Activated T-cell treated with anti-CD3 and anti-CD28 coated beads for 24 hours (primary cell): ENCODE results near the gene OSBP2.

Source experiments
- DNase-seq: peaks from one replicate; pipeline ENCODE4 v3.0.0-alpha.2; 2020; ENCODE audit warnings: low read depth

Gene OSBP2, protein sequence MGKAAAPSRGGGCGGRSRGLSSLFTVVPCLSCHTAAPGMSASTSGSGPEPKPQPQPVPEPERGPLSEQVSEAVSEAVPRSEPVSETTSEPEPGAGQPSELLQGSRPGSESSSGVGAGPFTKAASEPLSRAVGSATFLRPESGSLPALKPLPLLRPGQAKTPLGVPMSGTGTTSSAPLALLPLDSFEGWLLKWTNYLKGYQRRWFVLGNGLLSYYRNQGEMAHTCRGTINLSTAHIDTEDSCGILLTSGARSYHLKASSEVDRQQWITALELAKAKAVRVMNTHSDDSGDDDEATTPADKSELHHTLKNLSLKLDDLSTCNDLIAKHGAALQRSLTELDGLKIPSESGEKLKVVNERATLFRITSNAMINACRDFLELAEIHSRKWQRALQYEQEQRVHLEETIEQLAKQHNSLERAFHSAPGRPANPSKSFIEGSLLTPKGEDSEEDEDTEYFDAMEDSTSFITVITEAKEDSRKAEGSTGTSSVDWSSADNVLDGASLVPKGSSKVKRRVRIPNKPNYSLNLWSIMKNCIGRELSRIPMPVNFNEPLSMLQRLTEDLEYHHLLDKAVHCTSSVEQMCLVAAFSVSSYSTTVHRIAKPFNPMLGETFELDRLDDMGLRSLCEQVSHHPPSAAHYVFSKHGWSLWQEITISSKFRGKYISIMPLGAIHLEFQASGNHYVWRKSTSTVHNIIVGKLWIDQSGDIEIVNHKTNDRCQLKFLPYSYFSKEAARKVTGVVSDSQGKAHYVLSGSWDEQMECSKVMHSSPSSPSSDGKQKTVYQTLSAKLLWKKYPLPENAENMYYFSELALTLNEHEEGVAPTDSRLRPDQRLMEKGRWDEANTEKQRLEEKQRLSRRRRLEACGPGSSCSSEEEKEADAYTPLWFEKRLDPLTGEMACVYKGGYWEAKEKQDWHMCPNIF

DNA sequence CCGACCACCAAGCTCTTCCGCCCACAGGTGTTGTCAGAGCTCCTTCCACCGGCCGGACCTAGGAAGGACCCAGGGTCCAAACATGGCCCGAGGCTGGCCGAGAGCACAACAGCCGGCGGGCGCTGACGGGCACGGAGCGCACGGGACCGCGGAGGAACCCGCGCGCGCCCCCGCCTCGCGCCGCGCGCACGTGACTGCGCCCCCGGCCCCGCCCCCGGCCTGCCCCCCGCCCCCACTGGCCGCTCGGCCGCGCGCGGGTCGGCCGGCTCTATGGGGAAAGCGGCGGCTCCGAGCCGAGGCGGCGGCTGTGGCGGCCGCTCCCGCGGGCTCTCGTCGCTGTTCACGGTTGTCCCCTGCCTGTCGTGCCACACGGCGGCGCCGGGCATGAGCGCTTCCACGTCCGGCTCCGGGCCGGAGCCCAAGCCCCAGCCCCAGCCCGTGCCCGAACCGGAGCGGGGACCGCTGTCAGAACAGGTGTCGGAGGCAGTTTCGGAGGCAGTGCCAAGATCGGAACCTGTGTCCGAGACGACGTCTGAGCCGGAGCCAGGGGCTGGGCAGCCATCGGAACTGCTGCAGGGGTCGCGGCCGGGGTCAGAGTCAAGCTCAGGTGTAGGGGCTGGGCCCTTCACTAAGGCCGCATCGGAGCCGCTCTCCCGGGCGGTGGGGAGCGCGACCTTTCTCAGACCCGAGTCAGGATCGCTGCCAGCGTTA lies at the start of gene OSBP2:
Gene OSBP2 (plus strand): TSS at position 235 of the 711 bp plus-strand sequence. CDS start 36 bp downstream, at position 271.
- no peak for DNase-seq

DNA sequence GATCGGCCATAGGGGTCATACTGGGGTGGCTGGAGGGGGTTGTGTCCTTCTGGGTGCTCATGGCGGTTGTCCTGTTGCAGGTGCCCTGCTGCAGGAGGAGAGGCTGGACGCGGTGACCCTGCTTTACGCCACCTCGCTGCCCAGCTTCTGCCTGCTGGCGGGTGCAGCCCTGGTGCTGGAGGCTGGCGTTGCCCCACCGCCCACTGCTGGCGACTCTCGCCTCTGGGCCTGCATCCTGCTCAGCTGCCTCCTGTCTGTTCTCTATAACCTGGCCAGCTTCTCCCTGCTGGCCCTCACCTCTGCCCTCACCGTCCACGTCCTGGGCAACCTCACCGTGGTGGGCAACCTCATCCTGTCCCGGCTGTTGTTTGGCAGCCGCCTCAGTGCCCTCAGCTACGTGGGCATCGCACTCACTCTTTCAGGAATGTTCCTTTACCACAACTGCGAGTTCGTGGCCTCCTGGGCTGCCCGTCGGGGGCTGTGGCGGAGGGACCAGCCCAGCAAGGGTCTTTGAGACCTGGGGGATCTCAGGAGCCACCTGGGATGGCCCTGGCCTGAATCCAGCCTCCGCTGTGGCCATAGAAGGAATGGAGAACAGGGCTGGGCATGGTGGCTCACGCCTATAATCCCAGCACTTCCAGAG lies 48.0 kb upstream of the OSBP2 start:
- DNase-seq = no peak

DNA sequence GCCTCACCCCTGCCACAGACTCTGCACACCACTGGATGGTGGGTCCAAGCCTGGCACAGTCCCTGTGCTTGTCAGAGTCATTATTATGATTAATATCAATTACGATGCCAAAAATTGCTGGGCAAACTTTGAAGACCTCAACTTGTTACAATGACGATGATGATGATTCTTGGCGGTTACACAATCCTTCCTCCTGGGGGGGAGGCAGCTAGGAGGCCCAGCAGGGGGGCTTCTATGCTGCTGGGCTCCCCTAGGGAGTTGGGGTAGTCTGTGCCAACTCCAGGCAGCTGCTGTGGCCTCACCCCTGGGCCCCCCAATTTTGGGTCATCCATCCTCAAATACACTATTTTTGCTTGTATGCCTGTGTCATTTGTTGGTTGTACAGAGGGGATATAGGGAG lies 47.1 kb upstream of the OSBP2 start:
- DNase-seq = no peak

DNA sequence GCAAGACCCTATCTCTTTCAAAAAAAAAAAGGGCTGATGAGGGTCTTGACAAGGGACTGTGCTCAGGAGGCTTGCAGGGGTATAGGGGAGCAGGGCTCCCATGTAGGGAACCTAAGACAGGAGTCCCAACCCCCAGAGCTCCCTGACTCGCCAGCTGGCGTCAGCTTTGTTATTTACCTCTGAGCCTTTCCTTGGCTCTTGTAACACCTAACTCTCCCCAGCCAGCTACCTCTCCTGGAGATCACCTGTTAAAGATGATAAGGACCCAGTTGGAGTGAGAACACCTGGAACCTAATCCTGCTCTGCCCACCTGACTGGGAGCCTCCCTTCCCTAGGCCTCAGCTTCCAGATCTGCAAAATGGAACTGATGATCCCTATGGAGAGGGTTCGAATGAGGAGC lies 45.8 kb upstream of the OSBP2 start:
- no peak for DNase-seq

DNA sequence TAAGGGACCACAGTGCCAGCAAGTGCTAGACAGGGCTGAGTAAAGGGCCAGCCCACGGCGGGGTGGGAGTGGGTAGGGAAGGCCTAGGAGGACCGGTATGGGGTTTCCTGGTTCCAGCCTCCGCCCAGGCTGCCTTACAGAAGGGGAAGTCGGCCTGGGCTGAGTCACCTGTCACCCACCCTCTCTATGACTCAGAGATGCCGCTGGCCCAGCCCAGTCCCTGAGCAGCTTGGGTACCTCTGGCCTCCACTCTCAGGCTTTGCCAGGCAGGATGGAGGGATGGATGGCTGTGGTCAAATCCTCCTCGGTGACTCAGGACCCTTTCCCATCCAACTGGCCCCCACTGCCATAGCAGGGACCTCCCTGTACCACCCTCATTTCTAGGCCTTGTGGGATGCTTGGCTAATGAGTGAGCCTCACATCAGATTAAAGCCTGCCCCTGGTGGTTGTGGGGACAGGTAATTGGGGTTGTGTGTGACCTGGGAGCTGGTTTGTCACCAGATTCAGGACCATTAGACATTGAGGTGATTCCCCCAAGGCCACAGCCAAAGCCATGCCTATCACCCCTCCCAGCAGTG lies 45.2 kb upstream of the OSBP2 start:
- DNase-seq = peak; percentile 83

DNA sequence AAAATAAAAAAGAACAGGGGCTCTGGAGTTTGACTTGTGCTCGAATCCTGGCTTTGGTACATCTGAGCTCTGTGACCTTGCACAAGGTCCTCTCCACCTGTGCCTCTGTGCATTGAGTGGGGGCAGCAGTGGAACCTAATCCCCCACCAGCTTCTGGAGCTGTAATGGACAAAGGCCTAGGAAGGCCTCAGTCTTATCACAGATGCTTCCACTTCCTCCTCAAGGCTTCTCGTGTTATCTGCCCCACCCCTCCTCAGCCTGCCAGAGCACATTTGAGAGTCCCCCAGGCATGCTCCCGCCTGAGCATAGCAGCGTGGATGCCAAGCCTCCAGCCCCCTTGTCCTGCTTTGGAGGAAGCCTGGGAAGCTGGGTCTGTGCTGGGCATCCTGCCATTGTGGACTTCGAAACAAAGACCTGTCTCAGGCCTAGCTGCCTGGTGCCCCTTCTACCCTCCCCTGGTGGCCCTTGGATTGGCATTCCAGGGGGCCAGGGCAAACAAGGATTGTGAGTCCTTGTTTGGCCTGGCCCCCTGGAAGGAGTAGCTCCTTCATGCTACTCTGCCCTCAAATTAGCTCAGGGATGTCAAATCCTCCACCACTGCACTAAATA lies 44.1 kb upstream of the OSBP2 start:
- no peak for DNase-seq

DNA sequence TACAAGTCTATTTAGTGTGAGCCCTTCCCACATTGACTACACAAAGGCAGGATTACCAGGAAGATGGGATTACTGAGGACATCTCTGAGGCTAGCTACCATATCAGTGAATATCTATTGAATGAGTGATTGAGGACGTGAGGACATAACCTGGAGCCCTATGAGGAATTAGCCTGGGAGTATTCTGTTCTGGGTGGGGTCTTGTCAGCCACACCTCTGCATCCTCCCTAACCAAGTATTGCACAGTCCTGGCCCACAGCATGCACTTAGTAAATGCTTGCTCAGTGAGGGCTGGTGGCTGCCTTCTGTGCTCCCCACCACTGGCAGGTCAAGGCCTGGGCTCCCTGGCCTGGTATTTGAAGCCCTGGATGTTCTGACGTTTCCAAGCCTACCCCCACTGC lies 41.8 kb upstream of the OSBP2 start:
- no peak for DNase-seq

DNA sequence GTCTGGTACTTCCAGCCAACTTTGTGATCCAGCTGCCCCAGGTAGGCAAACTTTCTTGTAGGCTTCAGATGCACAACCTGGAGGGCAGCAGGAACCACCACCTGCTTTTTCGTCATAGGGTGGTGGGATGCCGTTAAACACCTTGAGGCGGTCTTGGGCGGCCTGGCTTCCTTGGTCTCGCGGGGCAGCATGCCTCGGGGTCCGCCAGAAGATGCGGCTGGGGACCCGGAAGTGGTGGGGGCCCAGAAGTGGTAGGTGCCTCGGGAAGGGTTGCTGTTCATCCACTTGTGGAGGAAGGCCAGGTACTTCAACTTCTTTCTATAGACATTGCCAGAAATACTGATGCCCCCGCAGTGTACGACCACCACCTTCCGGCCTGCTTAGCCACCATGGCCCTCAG lies 40.3 kb upstream of the OSBP2 start:
- DNase-seq = no peak

DNA sequence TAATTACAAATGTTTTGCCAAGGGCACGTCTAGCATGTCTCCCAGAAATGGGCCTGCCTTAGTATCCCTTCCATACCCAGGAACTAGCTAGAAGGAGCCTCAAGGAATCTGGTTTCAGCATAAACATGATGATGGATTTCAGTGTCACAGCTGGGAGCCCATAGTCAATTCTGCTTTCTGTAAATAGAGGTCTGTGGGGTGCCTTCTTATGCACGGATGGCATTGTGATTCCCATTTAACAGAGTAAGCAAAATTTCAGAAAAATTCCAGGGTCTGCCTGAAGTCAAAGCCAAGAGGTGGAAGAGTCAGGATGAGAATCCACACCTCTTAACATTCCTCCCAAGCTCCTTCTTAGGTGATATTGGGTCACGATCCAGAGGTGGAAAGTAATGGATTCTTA lies 39.1 kb upstream of the OSBP2 start:
- no peak for DNase-seq

DNA sequence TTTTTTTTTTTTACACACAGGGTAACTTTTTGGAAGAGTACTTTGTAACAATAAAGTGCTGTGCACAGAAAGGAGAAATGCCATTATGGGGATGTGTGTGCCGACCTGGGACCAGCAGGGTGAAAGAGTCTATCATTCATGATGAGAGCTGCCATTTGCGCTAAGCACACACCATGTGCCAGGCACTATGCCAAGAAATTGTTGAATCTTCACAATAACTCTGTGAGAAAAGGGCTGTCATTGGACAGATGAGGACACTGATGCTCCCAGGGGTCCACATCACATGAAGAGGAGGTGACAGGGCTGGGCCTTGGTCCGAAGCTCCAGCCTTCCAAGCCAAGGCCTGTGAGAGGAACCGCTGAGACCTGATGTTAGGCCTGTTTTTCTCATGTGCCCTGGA lies 32.6 kb upstream of the OSBP2 start:
- DNase-seq = no peak

DNA sequence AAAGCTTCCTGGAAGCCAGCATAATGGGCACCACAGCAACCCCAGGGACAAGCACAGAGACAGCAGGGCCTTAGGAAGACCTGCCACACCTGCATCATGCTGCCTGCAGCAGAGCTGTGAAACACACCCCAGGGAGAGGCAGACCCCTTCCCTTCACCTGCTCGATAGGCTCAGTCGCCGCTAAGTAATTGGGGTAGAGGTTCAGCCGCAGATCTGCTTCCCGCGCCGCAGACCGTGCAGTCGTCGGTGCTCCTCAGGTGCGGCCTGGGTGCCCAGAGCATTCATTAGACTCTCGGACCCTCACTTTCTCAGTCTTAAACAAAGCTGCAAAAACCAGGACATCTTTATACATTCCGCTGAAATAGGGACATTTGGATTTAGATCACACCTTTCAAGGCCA lies 29.9 kb upstream of the OSBP2 start:
- DNase-seq = no peak

DNA sequence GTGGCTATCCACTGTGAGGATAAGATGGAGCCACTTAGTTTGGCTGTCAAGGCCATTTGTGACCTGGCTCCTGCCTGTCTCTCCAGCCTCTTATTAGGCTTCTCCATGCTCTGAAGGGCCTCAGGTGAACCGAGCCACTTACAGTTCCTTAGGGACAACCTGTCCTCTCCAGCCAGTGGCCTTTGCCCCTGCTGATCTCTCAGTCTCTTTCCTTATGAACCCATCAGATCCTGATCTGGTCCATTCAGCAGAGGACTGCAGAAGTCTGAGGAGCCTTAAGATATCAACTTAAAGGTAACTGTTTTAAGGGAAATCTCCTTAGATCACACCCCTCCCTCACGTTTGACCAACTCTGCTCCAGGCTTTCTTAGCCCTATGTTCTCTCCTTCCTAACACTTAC lies 29.4 kb upstream of the OSBP2 start:
- no peak for DNase-seq

DNA sequence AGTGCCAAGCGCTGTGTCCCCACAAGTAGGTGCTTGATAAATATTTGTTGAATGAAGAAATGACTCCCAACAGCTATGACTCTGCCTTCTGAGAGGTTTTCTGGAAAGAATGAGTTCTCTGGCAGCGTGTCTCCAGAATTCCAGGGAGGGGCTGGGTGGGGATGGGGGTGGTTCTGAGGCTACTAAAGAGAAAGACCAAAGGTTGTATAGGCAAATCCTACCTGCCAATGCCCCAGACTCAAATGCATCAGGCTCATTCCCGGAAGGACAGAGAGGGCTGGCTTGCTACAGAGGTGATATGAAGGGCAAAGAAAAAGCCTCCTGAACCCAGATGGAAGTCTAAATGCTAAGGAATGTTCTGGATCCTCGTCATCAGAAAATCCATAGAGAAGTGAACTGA lies 28.9 kb upstream of the OSBP2 start:
- DNase-seq = no peak

DNA sequence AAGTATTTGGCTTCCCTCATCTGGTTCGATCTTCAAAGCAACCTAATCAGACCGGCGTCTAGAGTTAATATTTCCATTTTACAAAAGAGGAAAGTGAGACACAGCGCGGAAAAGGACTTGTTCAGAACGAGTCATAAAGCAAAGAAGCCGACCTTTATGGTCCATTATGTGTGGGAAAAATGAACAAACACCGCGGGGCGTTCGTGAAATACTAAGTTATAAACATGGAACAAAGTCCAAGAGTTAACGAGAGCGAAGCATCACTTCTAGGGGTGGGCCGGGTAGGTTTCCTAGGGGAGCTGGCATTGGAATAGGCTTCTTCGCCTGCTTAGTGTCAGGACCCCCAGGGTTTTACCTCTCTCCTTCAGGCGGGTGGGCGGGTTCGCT lies 27.6 kb upstream of the OSBP2 start:
- no peak for DNase-seq

DNA sequence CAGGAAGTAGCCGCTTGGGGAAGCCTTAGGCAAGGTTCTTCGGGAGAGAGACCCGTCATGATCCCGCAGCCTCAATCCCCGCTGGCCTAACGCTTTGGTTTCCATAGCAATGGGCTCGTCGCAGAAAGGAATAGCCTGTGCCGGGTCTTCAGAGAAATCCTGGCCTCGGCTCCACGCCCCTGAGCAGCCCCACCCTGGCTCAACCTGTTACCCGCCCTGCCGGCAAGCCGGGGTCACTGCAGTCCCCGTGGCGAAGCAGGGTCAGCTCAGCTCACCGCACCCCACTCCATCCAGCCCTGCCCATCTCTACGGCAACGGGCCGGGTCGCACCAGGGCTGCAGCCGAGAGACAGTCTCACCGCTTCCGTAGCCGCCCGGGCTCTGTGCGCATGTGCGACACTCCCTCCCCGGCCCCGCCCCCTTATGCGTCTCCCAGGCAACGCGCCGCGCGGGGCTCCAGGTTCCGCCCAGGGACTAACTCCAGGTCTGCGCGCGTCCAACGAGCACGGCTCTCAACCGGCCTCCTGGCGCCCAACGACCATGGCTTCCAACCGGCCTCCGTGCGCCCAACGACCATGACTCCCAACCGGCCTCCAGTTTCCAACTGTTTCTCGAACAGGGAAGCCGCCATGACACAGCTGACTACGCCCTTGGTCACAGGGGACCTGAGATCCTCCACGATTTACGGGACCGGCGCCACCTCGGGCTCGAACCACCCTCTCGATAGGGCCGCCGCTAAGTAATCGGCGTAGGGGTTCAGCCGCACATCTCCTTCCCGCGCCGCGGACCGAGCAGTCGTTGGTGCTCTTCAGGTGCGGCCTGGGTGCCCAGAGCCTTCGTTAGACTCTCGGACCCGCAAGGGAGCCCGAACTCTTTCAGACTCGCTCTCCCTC lies 26.9 kb upstream of the OSBP2 start, which contains the start of gene DUSP18:
Gene DUSP18 (minus strand): TSS at position 382 of the 892 bp plus-strand sequence. CDS start 3,872 bp downstream, outside the sequence.
- peak; percentile 93 for DNase-seq

DNA sequence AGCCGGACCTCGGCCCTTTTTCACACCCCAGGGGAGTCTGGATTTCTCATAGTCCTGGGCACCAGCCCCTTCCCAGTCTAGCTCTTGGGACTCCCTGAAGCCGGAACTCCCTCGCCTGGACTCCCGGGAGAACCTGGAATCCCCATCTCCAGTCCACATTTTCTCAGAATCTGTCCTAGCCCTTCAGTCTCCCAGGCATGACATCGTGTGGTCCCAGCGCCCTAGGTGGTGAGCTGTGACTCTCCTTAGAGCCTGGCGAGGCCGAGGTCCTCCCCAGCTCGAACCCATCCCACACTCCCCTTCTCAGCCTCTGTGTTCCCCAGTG lies 26.3 kb upstream of the OSBP2 start:
- DNase-seq = no peak

DNA sequence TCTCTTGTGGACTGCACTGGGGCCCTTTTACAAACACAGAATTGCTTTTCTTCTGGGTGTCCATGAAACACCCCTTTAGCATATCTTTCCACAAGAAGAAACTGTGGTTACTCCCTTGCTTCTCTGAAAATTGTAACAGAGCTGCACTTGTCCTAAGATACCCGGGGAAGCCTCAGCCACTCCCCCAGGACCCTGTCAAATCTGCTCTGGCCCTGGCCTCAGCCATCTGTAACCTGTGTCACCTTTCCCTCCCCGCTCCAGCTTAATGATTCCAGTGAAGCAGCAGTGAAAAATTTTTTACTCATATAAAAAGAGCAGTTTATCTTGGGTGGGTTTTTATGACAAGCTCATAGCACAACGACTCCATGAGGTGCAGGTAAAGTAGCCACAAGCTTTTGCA lies 23.6 kb upstream of the OSBP2 start:
- no peak for DNase-seq

DNA sequence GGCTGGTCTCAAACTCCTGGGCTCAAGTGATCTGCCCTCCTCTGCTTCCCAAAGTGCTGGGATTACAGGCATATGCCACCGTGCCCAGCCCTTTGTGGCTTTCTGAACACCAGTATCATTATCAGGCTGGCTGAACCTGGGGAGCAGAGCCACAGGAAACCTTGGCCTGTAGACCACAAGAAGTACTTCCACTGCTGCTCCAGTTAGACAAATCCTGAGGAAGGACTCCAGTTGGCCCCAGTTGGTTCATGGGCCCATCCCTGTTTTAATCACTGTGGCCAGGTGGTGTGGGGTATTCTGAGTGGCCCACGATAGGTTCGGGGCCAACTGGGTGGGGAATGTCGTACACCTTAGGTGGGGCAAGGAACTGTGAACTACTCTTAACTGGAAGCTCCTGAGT lies 21.5 kb upstream of the OSBP2 start:
- no peak for DNase-seq

DNA sequence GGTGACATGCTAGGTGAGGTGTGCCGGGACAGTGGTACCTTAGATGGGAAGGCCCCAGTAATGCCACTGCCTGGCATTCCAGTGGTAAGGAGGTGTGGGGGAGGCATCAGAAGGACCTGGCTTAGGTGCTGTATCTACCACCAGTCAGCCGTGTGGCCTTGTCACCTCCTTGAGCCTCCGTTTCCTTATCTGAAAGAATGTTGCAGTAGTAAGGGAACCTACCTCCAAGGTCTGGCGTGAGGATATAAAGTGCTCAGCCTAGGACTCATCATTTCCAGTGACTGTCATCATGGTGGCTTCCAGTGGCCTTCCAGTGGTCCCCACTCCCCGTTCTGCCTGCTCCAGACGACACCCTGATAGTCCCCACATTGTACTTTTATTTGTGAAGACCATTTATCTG lies 20.2 kb upstream of the OSBP2 start:
- DNase-seq = no peak

DNA sequence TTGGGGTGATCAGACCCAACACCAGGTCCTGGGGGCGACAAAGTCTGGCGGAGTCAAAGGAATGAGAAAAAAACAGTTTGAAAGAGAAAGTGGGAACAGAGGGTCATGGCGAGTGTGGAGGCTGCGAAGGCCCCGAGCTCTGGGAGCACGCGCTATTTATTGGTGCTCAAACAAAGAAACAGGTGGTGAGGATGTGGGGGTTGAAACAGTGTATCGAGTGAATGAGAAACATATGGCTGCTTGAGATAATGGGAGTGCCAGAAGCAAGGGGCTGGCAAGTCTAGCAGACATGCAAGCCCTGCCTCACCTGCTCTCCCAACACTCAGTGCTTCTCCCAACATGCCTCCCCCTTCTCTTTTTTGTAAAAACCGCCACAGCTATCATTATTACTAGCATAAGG lies 19.2 kb upstream of the OSBP2 start:
- DNase-seq = no peak
